Measurements from ENCODE around the gene ZC3H4.
"Not testable (repeated sequence)": the region's sequence is repeated elsewhere in the genome, so short reads cannot be mapped to it uniquely, and the experiment has no call there.

The ZC3H4 gene

DNA sequence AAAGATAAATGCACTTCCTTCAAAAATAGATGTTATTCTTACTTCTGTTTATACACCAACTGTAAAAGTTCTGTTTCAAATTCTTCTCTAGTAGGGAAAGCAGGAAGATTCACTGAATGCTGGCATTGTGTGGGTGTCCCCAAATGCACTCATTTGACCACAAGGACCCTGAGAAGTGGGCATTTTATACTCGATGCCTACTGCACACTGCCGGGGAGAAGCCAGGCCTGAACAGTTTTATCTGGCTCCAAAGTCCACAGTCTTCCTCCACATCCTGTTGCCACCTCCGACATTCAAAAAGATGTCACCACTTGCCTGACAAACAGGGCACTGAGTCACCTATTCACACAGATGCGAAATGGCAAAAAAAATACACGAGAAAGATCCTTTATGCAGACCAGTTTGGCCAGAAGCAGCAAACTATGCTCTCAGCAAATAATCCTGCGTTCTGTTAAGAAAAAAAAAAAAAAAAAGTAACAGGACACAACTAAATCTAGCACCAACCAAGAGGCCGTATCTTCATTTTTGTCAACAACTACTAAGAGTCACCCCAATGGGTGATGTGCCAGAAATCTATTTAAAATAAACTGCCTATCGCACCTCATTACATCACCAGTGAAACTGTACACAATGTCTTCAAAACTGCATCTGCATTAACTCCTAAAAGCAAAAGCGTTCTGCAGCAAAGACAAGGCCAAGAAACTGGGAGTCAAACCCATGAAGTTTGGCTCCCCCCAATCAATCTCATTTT, 6.2 kb downstream of the ZC3H4 start:
- DNase-seq, result no peak

DNA sequence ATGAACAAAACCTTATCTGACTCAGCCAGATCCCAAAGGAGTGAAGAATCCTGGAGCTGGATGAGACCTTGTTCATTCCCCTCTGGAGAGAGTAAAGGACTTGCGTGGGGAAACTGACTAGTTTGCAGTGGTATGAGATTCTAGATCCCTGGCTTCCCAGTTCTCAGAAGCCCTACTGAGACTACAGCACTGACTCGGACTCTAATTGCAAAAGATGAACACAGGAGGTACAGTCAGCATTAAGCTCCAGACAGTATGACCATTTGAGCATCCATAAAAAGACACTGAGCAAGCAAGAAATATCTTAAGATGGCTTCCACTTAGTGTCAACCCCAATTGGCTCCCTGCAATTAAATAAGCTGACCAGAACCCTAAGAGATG, 6.8 kb downstream of the ZC3H4 start:
- DNase-seq, result no peak

DNA sequence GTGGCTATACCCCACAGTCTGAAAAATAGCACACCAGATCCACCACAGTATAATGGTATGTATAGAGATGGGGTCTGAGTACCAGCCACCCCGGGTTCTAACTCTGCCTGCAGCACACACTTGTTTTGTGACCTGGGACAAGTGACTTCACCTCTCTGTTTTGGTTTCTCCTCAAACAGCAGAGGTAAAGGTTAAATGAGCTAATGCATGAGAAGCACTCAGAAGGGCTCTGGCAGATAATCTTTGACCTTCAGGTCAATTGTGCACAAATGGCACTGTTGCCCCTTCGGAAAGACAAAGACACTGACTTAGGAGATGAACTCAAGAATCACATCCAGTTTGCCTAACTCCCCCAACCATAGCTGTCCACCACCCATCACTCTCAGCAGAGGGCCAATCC, 7.7 kb downstream of the ZC3H4 start:
- no peak for DNase-seq

DNA sequence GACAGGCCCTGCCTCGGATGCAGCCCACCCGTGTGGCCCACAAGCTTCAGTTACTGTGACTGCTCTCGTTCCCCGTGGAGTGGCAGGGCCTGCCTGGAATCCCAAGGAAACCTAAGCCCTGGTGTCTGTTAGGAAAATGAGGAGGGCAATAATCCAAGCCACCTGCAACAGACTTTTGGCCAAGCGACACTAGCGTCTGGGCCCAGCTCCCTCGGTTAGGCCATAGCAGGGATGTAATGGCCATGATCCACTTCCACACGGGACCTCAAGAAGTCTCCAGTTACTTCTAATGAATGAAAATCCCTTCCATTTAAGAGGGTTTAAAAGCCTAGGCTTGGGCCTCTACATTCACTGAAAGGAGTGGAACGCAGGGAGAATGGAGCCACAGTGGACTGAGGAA, 8.9 kb downstream of the ZC3H4 start:
- DNase-seq, result no peak

DNA sequence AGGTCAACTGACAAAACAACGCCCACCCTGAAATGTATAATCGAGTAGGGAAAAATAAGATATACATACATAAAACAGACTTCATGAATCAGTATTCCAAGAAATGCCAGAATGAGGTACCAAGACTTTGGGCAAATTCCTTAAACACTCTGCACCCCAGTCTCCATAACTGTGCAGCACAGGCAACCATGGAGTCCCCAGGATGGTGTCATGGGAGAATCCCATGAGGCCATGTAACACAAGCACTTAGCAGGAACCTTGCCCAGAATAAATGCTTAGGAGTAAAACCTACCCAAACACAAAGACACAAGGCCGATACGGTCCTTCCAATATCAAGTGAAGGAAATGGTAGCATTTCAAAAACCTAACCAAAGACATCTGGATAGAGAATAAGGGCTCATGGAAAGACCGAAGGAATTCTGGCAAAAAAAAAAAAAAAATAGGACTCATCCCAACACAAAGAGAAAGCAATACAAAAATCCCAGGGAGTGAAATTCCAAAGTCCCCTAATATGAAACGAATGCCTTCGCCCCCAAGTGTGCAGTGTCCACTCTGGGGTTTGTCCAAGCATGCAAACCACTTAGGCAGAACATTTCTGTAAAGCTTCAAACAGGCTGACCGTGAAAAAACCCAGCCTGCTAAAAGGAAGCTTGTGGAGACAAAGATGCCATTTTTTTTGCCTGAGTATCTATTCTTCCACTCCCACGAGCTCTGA, 11.1 kb downstream of the ZC3H4 start:
- DNase-seq, result no peak

DNA sequence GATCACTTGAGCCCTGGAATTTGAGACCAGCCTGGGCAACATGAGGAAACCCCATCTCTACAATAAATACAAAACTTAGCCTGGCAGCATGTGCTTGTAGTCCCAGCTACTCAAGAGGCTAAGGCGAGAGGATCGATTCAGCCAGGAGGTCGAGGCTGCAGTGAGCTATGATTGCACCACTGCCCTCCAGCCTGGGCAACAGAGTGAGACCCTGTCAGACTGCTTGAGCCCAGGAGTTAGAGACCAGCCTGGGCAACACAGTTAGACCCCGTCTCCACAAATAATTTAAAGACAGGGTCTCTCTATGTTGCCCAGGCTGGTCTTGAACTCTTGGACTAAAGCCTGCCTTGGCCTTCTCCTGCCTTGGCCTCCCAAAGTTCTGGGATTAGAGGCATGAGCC, 12.5 kb downstream of the ZC3H4 start:
- DNase-seq, result not testable (repeated sequence)

DNA sequence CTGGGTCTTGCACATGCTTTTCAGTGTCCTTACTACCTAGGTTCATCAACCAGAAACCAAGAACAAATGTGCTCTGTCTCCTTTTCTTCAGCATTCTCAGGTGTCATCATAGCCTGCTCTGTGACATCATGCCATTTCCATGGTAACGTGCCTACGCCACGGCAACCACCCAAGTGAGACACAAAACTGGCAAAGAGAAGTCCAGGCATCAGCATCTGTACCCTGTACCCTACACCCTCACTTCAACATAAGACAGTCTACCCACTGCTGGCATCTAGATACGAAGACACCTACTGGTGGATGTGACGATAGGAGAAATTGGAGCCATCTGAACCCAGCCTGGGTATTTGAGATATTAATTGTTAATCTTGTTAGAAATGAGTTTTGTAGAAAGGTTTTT, 13.3 kb downstream of the ZC3H4 start:
- no peak for DNase-seq

DNA sequence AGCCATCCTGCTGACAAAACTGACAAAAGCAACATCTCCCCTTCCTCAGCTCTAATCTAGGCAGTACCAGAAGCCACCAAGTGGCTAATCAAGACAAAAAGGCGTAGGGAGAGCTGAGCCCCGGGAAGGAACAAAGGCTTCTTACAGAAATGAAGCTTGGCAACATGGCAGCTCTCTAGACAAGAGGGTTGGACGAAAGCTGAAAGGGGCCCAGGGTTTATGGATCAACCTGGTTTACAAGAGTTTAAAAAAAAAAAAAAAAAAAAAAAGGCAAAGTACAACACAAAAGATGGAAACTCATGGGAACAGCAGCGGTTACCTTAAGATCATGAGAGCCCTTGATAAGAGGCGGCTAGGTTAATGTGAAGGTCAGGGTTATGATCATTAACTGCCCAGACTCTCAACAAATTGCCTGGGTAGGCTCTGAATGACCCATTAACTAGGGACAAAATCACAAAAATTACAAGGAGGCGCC, 14.0 kb downstream of the ZC3H4 start:
- no peak for DNase-seq

DNA sequence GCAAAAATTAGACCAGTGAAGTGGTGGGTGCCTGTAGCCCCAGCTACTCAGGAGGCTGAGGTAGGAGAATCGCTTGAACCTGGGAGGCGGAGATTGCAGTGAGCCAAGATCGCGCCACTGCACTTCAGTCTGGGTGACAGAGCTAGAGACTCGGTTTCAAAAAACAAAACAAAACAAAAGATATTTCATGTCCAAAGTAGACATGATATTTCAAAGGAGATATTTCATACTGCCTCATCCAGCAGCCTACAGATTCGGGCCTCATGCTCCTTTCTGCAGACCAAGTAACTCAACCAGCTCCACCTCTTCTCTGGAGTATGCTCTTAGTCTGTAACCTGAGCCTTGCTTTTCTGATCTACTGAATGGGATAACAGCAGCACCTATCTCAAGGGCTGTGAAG, 15.0 kb downstream of the ZC3H4 start:
- DNase-seq, result no peak

DNA sequence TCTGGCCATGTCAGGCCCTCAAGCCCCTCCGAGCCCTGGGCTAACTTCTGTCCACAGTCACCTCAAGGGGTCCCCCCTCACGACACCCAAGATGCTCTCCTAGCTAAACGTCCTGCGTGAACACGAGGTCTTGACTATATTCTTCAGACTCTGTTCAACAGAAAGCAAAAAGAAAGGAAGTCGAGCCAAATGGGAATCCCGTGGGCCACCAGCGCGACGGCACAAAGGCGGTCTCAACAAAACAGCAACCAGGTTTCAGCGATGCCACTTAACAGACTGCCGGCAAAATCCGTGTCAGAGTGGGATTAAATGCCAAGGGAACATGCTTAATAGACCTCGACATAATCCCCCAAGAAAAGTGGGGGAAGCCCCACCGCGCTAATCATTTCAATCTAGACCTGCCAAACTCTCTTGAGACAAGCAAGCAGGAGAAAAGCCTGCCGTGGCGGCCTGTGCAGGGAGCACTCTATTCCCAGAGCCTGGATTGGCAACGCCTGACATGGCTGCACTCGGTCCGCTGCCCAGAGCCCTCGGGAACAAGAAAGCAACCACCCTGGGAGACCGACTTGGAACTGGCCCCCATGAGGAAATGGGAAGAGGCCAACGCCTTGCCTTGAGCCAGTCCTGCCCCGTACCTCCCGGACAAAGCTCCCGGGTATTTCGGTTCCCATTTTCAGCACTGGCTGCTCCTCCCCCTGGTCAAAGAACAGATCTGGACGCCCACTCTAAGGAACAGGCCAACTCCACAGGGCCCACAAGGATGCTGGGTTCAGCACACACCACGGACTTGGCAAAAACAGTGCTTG, 16.0 kb downstream of the ZC3H4 start:
- no peak for DNase-seq

DNA sequence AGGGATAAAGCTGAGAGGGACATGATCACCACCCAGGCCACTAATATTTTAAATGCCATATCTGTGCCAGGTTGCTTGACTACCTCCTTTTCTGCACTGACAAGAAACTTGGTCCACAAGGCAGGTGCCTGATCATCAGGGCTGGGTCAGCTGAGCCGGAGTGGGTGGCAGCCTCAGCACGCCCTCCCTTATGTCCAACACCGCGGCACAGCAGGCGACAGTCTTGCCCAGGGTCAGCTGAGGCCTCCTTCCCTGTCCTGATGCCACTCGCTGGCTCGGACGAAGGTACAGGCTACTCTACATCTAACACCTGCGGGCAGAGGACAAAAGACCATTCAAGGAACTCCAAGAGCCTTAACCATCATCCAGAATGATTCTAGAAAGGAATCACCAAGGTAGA, 16.9 kb downstream of the ZC3H4 start:
- no peak for DNase-seq

DNA sequence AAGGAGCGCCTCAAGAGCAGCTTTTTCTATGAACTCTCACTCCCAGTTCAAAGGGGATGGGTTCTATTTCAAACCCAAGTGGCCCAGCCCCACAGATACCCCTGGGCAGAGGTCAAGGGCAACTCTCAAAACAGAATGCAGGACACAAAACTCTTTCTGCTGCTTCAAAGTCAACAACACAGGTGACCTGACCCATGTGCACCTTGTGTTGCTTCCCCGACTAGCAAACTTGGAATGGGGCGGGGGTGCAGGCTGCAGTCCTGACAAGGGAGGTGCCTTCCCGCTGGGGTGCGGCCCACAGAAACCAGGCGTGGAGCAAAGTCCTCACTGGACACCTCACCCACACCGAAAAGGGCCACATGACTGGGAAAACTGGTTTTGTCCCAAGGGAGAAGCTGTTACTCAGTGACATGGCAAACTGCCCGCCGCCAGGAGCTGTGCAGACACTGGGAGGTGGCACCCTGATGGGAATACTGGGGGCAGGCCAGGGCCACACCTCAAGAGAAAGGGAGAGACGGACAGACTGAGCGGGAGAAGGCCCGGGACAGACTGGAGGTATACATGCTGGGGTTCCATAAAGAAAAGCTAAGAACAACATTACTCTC, 17.4 kb downstream of the ZC3H4 start:
- no peak for DNase-seq

DNA sequence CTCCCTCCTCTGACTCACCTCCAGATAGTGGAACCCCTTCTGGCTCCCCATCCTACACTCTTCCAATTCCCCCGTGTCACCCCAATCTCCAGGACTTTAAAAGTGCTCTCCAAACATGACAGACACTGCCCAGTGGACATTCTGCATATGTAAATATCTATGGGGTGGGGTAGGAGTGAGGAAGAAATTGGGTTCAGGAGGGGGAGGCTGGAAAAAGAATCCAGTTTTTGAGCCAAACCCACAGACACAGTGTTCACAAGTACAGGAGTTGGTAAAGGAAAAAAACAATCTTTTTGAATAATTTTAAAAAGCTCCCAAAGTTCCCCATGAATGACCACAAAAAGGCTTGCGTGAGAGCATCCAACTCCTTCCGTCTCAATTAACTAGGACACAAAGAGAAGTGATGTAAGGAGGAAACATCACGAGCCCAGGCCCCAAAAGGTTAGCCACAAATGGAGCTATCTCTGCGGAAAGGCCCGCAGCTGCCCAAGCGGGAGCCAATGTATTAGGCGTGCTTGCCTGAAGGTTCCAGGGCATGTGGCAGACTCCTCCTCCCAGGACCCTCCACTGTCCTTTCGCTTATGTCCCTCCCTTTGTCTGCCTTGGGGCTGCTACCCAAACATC, 18.0 kb downstream of the ZC3H4 start:
- DNase-seq, result no peak

DNA sequence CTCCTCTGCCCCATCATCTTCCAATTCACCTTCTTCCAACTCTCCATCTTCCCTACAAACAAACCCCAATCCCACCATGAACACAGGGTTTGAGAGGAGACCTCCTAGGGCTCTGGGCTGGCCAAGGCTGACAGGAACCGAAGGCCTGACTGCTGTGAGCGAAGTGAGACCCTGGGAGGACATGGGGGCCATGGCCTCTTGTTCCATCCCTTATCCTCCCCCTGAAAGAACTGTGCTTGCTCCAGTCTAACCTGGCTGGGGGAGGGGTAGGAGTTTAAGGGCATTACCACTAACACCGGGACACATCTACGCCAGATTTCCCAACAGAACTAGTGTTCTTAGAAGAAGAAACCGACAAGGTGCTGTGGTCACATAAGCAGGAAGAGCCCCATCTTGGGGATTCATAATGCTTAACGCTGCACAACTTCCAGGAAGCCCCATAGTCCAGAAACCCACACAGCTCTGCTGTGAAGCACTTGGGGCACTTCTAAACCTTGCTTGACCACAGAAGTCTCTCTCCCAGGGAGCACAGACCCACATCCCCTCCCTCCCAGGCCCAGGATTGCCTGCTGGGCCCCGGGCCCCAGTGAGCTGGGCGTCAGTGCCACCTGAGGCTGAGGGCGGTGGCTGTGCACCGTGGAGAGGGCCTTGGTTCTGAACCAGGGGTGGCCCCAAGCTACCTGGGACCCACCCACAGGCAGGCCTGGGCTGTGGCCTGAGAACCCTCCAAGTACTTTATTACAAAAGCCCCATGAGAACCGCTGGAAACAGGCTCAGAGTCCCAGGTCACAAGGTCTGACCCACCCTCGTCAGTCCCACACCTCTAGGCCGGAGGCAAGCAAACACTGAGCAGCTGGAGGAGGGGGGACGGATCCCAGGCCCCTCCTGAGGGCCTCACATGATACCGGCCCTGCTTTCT, 18.8 kb downstream of the ZC3H4 start:
- no peak for DNase-seq

DNA sequence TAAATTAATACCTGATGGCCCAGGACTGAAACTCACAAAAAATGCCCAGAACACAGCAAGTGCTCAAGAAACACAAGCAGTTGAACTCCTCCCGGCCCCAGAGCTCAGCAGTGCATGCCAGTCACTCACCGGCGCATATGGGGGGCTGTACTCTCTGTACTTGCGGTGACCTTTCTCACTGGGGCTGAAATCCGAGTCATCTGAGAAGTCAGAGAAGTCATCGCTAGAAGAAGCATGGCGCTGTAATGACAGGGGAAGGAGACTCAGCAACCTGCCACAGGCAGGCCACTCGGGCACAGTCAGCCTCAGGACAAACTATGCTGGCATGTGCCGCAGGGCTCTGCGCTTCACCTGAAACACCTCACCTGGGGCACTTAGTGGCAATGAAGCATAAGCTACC, 19.7 kb downstream of the ZC3H4 start:
- no peak for DNase-seq

DNA sequence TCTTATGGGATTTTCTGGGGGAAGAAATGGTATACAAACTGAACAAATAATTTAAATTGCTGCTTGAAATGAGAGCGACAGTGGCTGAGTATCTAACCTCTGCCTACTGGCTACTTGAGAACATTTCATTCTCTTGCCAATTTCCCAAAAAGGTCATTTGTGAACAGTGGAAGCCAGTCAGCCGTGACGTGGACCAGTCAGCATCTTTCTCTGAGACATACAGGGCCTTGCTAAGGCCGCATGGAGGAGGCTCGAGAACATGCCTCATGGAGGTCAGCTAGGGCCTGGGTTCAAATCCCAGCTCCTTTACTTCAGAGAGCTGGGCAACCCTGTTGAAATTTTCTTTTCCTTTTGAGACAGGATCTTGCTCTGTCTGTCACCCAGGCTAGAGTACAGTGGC, 20.3 kb downstream of the ZC3H4 start:
- DNase-seq, result no peak

DNA sequence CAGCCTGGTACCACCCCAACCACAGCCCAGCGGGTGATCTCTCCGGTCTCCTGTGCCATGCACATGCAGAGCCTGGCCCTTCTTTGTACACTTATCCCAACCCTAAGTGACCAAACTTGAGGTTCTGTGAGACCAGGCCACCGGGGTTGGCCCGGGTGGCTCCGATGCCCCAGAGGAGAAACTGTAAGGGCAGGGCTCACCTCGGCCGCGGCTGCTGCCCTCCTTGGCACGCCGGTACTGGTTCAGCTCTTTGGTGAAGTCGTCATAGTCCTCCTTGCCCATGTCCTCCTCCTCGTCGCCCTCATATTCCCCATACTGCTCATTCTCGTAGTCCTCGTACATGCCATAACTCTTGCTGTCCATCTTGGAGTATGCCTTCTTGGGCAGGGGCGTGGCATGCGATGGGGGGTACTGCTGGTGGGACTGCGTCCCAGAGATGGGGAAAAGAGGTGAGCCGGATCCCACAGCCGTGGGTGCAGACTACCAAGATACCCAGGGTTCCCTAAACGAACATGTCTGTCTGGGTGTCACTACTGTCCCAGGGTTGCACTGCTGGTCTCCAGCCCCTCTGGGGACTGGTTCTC, 23.7 kb downstream of the ZC3H4 start:
- DNase-seq, result no peak

DNA sequence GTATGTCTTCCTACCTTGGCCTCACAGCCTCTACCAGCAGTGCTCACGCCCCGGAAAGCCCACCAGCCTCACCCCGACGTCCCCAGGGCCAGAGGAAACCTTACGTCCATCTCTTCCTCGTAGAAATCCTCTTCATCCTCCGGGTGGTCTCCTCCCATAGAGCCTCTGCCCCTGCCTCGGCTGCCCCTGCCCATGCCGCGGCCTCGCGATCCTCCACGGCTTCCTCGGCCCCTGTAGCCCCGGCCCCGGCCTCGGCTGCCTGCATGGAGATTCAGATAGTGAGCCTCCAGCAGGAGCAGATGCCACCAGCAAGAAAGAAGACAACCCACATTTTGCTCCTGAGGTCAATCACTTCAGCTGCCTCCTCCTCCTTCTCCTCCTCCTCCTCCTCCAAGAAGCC, 27.3 kb downstream of the ZC3H4 start:
- DNase-seq, result no peak

DNA sequence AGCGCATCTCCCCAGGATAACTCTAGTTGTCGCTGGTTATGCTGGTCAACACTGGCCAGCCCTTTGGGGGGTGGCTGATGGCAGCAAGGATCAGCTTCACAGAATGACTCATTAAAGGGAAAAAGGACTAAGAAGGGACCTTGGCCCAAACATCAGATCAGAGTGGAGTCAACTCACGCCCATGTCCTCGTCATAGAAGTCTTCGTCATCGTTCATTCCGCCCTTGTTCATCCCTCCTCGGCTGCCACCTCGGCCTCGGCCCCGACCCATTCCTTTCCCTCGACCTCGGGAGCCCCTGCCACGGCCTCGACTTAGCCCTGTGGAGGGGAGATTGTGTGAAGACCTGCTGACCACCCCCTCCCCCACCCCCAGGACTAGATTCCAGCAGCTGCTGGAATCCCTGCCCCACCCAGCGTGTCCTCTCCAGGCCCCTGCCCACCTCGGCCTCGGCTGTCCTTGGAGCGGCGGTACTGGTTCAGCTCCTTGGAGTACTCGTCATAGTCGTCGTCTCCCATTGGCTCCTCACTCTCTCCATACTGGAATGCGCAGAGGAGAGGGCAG, 28.6 kb downstream of the ZC3H4 start:
- no peak for DNase-seq

DNA sequence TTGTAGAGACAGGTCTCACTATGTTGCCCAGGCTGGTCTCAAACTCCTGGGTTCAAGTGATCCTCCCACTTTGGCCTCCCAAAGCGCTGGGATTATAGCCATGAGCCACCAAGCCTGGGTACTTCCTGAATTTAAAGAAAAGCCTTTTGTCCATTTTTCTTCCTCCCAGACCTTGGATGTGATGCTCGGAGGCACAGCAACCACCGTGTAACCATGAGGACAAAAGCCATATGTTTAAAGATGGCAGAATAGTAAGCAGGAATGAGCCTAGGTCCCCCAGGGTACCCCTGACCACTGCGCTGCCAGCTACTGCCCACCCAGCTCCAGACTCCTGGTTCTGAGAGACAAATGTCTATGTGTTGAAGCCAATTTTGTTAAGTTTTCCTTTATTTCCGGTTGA, 31.1 kb downstream of the ZC3H4 start:
- DNase-seq, result no peak

DNA sequence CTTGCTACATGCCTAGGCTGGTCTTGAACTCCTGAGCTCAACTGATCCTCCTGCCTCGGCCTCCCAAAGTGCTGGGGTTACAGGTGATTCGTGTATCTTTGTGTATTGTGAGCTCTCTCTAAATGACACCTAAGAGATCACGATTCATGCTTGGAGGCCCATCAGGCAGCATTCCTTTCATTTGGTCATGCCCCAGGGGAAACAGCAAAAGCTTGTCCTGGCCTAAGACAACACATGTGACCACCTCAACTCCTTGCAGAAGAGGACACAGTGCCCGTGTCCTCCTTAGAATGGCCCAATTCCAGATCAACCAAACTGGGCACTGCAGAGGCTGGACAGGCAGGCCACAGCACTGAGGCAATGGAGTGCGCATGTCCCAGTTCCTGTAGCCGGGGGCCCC, 32.5 kb downstream of the ZC3H4 start:
- DNase-seq, result no peak

Measured in NCI-H69 (cell line).